ENCODE results near the gene DAG1. TPM values are rescaled to one million over a fixed set of nuclear protein-coding genes. Genes with fewer than 3 reads are reported as not detected.

DAG1 gene
- total RNA-seq, 1 experiment from 2014 or later = 111 TPM

DNA sequence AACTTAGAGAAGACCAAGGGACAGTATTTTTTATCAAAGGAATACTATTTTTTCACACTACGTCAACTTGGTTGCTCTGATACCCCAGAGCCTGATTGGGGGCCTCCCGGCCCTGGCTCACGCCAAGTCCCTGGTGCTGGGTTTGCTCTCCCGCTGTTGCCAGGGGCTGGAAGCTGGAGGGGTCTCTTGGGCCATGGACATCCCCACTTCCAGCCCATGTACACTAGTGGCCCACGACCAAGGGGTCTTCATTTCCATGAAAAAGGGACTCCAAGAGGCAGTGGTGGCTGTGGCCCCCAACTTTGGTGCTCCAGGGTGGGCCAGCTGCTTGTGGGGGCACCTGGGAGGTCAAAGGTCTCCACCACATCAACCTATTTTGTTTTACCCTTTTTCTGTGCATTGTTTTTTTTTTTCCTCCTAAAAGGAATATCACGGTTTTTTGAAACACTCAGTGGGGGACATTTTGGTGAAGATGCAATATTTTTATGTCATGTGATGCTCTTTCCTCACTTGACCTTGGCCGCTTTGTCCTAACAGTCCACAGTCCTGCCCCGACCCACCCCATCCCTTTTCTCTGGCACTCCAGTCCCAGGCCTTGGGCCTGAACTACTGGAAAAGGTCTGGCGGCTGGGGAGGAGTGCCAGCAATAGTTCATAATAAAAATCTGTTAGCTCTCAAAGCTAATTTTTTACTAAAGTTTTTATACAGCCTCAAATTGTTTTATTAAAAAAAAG is 63.9 kb downstream of the DAG1 start:
- no peaks in the 10 kb centered on the region for H4K20me1 ChIP-seq (ENCODE audit: low read length)
- ATAC-seq (no peak), DNase-seq (no peak)
- no peaks in the 10 kb centered on the region for H3K4me1 ChIP-seq (ENCODE audit: insufficient read depth, low read length)
- no peak overlapping the region for H3K9ac ChIP-seq (ENCODE audit: low read length)
- POLR2A ChIA-PET (ENCODE audit: unreplicated experiment) = no interaction called here
- no peak overlapping the region for H3K27ac ChIP-seq (ENCODE audit: low read length)
- H3K9me3 ChIP-seq (ENCODE audit: low read length) = no peaks in the 10 kb centered on the region
- CTCF ChIA-PET = no interaction called here
- TF ChIP-seq, protein P1, sequence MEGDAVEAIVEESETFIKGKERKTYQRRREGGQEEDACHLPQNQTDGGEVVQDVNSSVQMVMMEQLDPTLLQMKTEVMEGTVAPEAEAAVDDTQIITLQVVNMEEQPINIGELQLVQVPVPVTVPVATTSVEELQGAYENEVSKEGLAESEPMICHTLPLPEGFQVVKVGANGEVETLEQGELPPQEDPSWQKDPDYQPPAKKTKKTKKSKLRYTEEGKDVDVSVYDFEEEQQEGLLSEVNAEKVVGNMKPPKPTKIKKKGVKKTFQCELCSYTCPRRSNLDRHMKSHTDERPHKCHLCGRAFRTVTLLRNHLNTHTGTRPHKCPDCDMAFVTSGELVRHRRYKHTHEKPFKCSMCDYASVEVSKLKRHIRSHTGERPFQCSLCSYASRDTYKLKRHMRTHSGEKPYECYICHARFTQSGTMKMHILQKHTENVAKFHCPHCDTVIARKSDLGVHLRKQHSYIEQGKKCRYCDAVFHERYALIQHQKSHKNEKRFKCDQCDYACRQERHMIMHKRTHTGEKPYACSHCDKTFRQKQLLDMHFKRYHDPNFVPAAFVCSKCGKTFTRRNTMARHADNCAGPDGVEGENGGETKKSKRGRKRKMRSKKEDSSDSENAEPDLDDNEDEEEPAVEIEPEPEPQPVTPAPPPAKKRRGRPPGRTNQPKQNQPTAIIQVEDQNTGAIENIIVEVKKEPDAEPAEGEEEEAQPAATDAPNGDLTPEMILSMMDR (conservative IDR thresholded peaks at IDR 0.05; ENCODE audit: low read depth, low read length) = no peak
- TF ChIP-seq EZH2phosphoT487 (IDR thresholded peaks at IDR 0.05; ENCODE audit: borderline replicate concordance, low read length) = no peak
- TF ChIP-seq EZH2 (IDR thresholded peaks at IDR 0.05; ENCODE audit: low read length, unreplicated experiment) = no peak
- H3F3A ChIP-seq (ENCODE audit: low read length, unreplicated experiment) = no peaks in the 10 kb centered on the region
- H3K4me3 ChIP-seq (ENCODE audit: low read length) = no peak overlapping the region
- no peaks in the 10 kb centered on the region for H3K79me2 ChIP-seq (ENCODE audit: low read length)
- H3K9me2 ChIP-seq (replicated peaks; ENCODE audit: low read length) = no peaks in the 10 kb centered on the region
- no peak overlapping the region for H2AFZ ChIP-seq (ENCODE audit: low read length)
- H3K27me3 ChIP-seq (ENCODE audit: low read length) = no peaks in the 10 kb centered on the region
- peaks cover 19% of the 10 kb centered on the region for H3K36me3 ChIP-seq (ENCODE audit: low read depth, low read length)
- intact Hi-C loops (cut with micrococcal nuclease) = no loop called here
- TSS peak; percentile 29 for BruUV-seq (replicated peaks)
- H3K4me2 ChIP-seq (ENCODE audit: low read length) = no peak overlapping the region

DNA sequence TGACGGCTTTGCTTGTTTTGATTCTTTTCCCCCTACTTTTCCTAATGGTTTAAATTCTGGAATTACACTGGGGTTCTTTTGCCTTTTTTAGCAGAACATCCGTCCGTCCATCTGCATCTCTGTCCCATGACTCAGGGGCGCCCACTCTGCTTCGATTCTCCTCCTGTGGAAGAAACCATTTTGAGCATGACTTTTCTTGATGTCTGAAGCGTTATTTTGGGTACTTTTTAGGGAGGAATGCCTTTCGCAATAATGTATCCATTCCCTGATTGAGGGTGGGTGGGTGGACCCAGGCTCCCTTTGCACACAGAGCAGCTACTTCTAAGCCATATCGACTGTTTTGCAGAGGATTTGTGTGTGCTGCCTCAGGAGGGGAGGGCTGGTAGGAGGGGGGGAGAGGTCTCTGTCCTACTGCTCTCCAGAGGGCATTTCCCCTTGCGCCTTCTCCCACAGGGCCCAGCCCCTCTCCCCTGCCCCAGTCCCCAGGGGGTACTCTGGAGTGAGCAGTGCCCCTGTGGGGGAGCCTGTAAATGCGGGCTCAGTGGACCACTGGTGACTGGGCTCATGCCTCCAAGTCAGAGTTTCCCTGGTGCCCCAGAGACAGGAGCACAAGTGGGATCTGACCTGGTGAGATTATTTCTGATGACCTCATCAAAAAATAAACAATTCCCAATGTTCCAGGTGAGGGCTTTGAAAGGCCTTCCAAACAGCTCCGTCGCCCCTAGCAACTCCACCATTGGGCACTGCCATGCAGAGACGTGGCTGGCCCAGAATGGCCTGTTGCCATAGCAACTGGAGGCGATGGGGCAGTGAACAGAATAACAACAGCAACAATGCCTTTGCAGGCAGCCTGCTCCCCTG is 64.7 kb downstream of the DAG1 start:
- no TSS peak for BruUV-seq (replicated peaks)
- H2AFZ ChIP-seq (ENCODE audit: low read length) = no peak overlapping the region
- no peaks in the 10 kb centered on the region for H3K27me3 ChIP-seq (ENCODE audit: low read length)
- H3K79me2 ChIP-seq (ENCODE audit: low read length) = no peaks in the 10 kb centered on the region
- H3K9me3 ChIP-seq (ENCODE audit: low read length) = no peaks in the 10 kb centered on the region
- H3K4me3 ChIP-seq (ENCODE audit: low read length) = no peak overlapping the region
- ChIA-PET POLR2A (ENCODE audit: unreplicated experiment) (no interaction called here), CTCF (no interaction called here)
- H3F3A ChIP-seq (ENCODE audit: low read length, unreplicated experiment) = no peaks in the 10 kb centered on the region
- ATAC-seq (no peak), DNase-seq (no peak)
- H3K9me2 ChIP-seq (replicated peaks; ENCODE audit: low read length) = no peaks in the 10 kb centered on the region
- H3K27ac ChIP-seq (ENCODE audit: low read length) = no peak overlapping the region
- H3K9ac ChIP-seq (ENCODE audit: low read length) = no peak overlapping the region
- H3K4me1 ChIP-seq (ENCODE audit: insufficient read depth, low read length) = no peaks in the 10 kb centered on the region
- intact Hi-C loops (cut with micrococcal nuclease) = loop anchor here (5.0 kb wide), 1 partner anchor 302 kb away; no protein-coding TSS in a partner anchor
- H3K36me3 ChIP-seq (ENCODE audit: low read depth, low read length) = peaks cover 19% of the 10 kb centered on the region
- no peaks in the 10 kb centered on the region for H4K20me1 ChIP-seq (ENCODE audit: low read length)
- H3K4me2 ChIP-seq (ENCODE audit: low read length) = no peak overlapping the region
- no peak for TF ChIP-seq EZH2phosphoT487 (IDR thresholded peaks at IDR 0.05; ENCODE audit: borderline replicate concordance, low read length)
- TF ChIP-seq, protein P1 (conservative IDR thresholded peaks at IDR 0.05; ENCODE audit: low read depth, low read length) = no peak
- TF ChIP-seq EZH2 (IDR thresholded peaks at IDR 0.05; ENCODE audit: low read length, unreplicated experiment) = no peak

Measured in PC-3 (cell line).